CD4-positive, alpha-beta T cell (primary cell): ENCODE results near the gene SMPDL3B. TPM values are rescaled to one million over a fixed set of nuclear protein-coding genes. Genes with fewer than 3 reads are reported as not detected.

Experiments used
- ATAC-seq: fragments of 200-7000 bp; cut with Tn5 transposase; one replicate; pipeline ENCODE4 v1.10.0; 2022; ENCODE audit warnings: mild to moderate bottlenecking; ENCODE audit not compliant: poor library complexity
- CTCF ChIA-PET: fragments of 350-600 bp; sonication (Branson Sonifier 250); formaldehyde crosslinking; loops from one replicate; lab custom pipeline; 2021; ENCODE audit warnings: antibody characterized with exemption, inconsistent platforms; lab: Charles Lee
- POLR2A ChIA-PET: fragments of 350-600 bp; sonication (Branson Sonifier 250); formaldehyde crosslinking; loops from one replicate; lab custom pipeline; 2021; ENCODE audit warnings: antibody characterized with exemption, inconsistent platforms; lab: Charles Lee
- DNase-seq, 14 experiments: peaks; one replicate each; pipeline ENCODE4 v3.0.0-alpha.2; 2013 to 2020; ENCODE audit warnings: mixed read lengths in 2 of 14
- H3K27ac ChIP-seq, 2 donors: one replicate each; pipeline versions ENCODE4 v1.5.1 to v1.7.0; 2013; ENCODE audit warnings: low read length in 2 of 2, low read depth in 1 of 2, mild to moderate bottlenecking in 1 of 2
- H3K27me3 ChIP-seq, 2 experiments: 1 replicate in 1 of 2; 2 replicates in 1 of 2; pipeline versions ENCODE4 v1.6.1 to v1.7.0; 2013; ENCODE audit warnings: low read length in 2 of 2, control low read depth in 1 of 2, mild to moderate bottlenecking in 1 of 2, moderate library complexity in 1 of 2; ENCODE audit not compliant: insufficient read depth in 2 of 2, control insufficient read depth in 1 of 2
- H3K36me3 ChIP-seq: one replicate; pipeline ENCODE4 v1.6.1; 2013; ENCODE audit warnings: low read length, control low read depth; ENCODE audit not compliant: insufficient read depth
- H3K4me1 ChIP-seq: one replicate; pipeline ENCODE4 v1.6.1; 2013; ENCODE audit warnings: low read length, control low read depth; ENCODE audit not compliant: insufficient read depth
- H3K4me3 ChIP-seq: one replicate; pipeline ENCODE4 v1.5.1; 2013; ENCODE audit warnings: mild to moderate bottlenecking, low read length, moderate library complexity
- H3K9me3 ChIP-seq, 2 experiments: 1 replicate in 1 of 2; 2 replicates in 1 of 2; pipeline versions ENCODE4 v1.6.1 to v1.7.0; 2013; ENCODE audit warnings: low read length in 2 of 2, mild to moderate bottlenecking in 2 of 2, control low read depth in 1 of 2, moderate library complexity in 1 of 2; ENCODE audit not compliant: control insufficient read depth in 1 of 2, insufficient read depth in 1 of 2
- H3K27ac Mint-ChIP-seq: one replicate; pipeline ENCODE4 v1.8.0; 2020; ENCODE audit warnings: mixed read lengths
- H3K27me3 Mint-ChIP-seq: one replicate; pipeline ENCODE4 v1.8.0; 2021; ENCODE audit warnings: mixed read lengths
- H3K36me3 Mint-ChIP-seq: one replicate; pipeline ENCODE4 v1.8.0; 2021; ENCODE audit warnings: low read depth, mixed read lengths
- H3K4me1 Mint-ChIP-seq: one replicate; pipeline ENCODE4 v1.8.0; 2021; ENCODE audit warnings: low read depth, mixed read lengths
- H3K4me3 Mint-ChIP-seq: one replicate; pipeline ENCODE4 v1.8.0; 2020; ENCODE audit warnings: mild to moderate bottlenecking, mixed read lengths
- H3K9me3 Mint-ChIP-seq: one replicate; pipeline ENCODE4 v1.8.0; 2020; ENCODE audit warnings: mixed read lengths
- intact Hi-C, 2 experiments: fragments of 100-400 bp; cut with DNase I in 1 of 2; cut with micrococcal nuclease in 1 of 2; formaldehyde crosslinking; loops; one replicate each; pipeline versions ENCODE4 v1.15.1 to v1.9.0; 2023 to 2025; cut with DNase I, micrococcal nuclease
- total RNA-seq, 174 experiments: library from RNA in 2 of 174; stranded (reverse) in 2 of 174; gene quantifications; one replicate each; pipeline ENCODE4 v1.2.3 and lab custom pipeline; 2021 to 2026
- TF ChIP-seq, protein P1 (sequence below): fragments of 200-600 bp; IDR thresholded peaks from one replicate; pipeline ENCODE4 v1.8.0; 2022; ENCODE audit warnings: antibody characterized with exemption, mild to moderate bottlenecking

The SMPDL3B gene
- total RNA-seq, 2 experiments from 2014 or later, result not detected

- H3K4me1 Mint-ChIP-seq, result peaks cover 25% of the 10 kb centered on the region
- ATAC-seq, result no peak
- no peaks in the 10 kb centered on the region for H3K9me3 Mint-ChIP-seq
- no peak overlapping the region for H3K4me3 Mint-ChIP-seq
- H3K36me3 Mint-ChIP-seq, result peaks cover 40% of the 10 kb centered on the region
- TF ChIP-seq, protein P1, sequence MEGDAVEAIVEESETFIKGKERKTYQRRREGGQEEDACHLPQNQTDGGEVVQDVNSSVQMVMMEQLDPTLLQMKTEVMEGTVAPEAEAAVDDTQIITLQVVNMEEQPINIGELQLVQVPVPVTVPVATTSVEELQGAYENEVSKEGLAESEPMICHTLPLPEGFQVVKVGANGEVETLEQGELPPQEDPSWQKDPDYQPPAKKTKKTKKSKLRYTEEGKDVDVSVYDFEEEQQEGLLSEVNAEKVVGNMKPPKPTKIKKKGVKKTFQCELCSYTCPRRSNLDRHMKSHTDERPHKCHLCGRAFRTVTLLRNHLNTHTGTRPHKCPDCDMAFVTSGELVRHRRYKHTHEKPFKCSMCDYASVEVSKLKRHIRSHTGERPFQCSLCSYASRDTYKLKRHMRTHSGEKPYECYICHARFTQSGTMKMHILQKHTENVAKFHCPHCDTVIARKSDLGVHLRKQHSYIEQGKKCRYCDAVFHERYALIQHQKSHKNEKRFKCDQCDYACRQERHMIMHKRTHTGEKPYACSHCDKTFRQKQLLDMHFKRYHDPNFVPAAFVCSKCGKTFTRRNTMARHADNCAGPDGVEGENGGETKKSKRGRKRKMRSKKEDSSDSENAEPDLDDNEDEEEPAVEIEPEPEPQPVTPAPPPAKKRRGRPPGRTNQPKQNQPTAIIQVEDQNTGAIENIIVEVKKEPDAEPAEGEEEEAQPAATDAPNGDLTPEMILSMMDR, result no peak
- CTCF ChIA-PET, result interaction anchor here (0.8 to 1.5 kb wide), 2 partner anchors 8 to 114 kb away, joined by 3 to 5 read pairs; no protein-coding TSS in a partner anchor
- Histone ChIP-seq H3K4me3 (no peak overlapping the region), H3K27me3 (no peaks in the 10 kb centered on the region), H3K4me1 (no peaks in the 10 kb centered on the region), H3K27ac (no peak overlapping the region), H3K9me3 (no peaks in the 10 kb centered on the region), H3K36me3 (peaks cover 48% of the 10 kb centered on the region)
- intact Hi-C loops, result no loop called here
- H3K27ac Mint-ChIP-seq, result no peak overlapping the region
- POLR2A ChIA-PET, result interaction anchor here (0.9 to 1.4 kb wide), 3 partner anchors 10 to 114 kb away, joined by 3 to 4 read pairs (median 3); no protein-coding TSS in a partner anchor
- no peaks in the 10 kb centered on the region for H3K27me3 Mint-ChIP-seq
- DNase-seq, result no peak
Observed at GRCh38 chr1:27971674-27972073, 36.9 kb downstream of the SMPDL3B start.

DNA sequence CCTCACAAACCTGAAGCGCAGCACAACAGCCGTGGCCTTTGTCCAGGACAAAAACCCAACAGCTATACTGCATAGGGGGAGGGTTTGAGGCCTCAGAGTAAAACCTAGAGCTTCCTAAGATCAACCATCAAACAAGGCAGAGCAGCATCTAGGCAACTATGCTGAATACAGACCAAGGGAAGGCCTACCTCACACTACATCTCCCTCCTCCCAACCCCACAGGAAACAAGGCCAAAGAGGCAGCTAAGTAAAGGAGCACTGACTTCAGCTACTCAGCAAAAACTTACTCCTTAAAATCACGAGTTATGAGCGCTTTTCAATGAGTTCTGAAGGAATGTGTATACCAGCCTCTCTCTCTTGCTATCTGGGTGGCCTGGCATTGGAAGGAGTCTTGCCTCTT is 37.3 kb downstream of the SMPDL3B start:
- no peak for DNase-seq
- Histone ChIP-seq H3K36me3 (peaks cover 44% of the 10 kb centered on the region), H3K4me1 (no peaks in the 10 kb centered on the region), H3K27me3 (no peaks in the 10 kb centered on the region), H3K27ac (no peak overlapping the region), H3K4me3 (no peak overlapping the region), H3K9me3 (no peaks in the 10 kb centered on the region)
- Mint-ChIP-seq H3K27ac (no peak overlapping the region), H3K4me3 (no peak overlapping the region), H3K4me1 (peaks cover 25% of the 10 kb centered on the region), H3K36me3 (peaks cover 40% of the 10 kb centered on the region), H3K27me3 (no peaks in the 10 kb centered on the region), H3K9me3 (no peaks in the 10 kb centered on the region)
- ChIA-PET POLR2A (interaction anchor here (0.9 to 1.4 kb wide), 2 partner anchors 10 to 114 kb away, joined by 3 to 4 read pairs; no protein-coding TSS in a partner anchor), CTCF (interaction anchor here (0.8 kb wide), 1 partner anchor 8 kb away, joined by 3 read pairs; no protein-coding TSS in a partner anchor)
- no peak for ATAC-seq
- TF ChIP-seq, protein P1, result no peak
- intact Hi-C loops, result no loop called here

DNA sequence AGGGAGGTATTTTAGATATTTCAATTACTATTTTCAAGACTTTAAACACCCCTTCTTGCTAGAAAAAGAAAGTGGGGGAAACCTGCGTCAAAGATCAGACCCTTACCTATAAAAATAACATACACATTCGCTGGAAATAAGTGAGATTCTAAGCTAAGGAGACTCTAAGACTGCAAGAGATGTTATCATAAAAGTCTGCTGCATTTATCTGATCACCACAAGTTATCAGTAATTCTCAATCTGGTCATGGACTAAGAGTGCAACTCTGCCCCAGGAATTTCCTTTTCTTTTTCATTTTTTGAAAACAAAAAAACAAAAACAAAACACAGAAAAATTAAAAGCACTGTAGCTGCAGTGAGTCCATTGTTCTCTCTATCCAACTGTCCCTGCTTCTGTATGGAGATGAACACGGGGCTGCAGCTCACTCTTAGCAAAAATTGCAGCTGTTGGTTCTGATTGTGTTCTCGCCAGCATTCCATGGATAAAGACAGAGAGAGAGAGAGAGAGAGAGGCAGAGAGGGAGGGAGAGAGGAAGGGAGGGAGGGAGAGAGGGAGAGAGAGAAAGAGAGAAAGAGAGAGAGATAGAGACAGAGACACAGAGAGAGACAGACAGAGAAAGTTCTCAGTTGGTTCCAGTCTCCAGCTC is 39.1 kb downstream of the SMPDL3B start:
- no peak for ATAC-seq
- Mint-ChIP-seq H3K9me3 (no peaks in the 10 kb centered on the region), H3K36me3 (peaks cover 35% of the 10 kb centered on the region), H3K4me3 (no peak overlapping the region), H3K4me1 (peaks cover 16% of the 10 kb centered on the region), H3K27ac (peak overlapping the region; percentile 33), H3K27me3 (no peaks in the 10 kb centered on the region)
- TF ChIP-seq, protein P1, result no peak
- CTCF ChIA-PET, result interaction anchor here (1.0 to 1.1 kb wide), 2 partner anchors 14 to 116 kb away, joined by 3 read pairs; partner anchors contain the start of gene XKR8
- no peak overlapping the region for H3K27ac ChIP-seq
- no peak for DNase-seq
- H3K4me1 ChIP-seq, result no peaks in the 10 kb centered on the region
- H3K27me3 ChIP-seq, result no peaks in the 10 kb centered on the region
- POLR2A ChIA-PET, result no interaction called here
- no peak overlapping the region for H3K4me3 ChIP-seq
- H3K9me3 ChIP-seq, result no peaks in the 10 kb centered on the region
- peaks cover 35% of the 10 kb centered on the region for H3K36me3 ChIP-seq
- intact Hi-C loops, result no loop called here
